Liver (tissue), 9 donors: ENCODE measurements around the gene SYTL1. TPM values are rescaled to one million over a fixed set of nuclear protein-coding genes. Genes with fewer than 3 reads are reported as not detected.

Experiments
- DNase-seq: peaks from one replicate; pipeline ENCODE4 v3.0.0-alpha.2; 2017; ENCODE audit warnings: low spot score
- H3K27ac ChIP-seq, 2 donors: one replicate each; pipeline ENCODE4 v1.7.0; 2013; ENCODE audit warnings: inconsistent platforms in 2 of 2, low read length in 2 of 2, control low read depth in 1 of 2, low read depth in 1 of 2, mild to moderate bottlenecking in 1 of 2
- H3K27me3 ChIP-seq, 4 donors: one replicate each; pipeline versions ENCODE4 v1.6.1 to v1.7.0; 2013; ENCODE audit warnings: low read length in 3 of 4, inconsistent platforms in 1 of 4, mild to moderate bottlenecking in 1 of 4, moderate library complexity in 1 of 4; ENCODE audit not compliant: control insufficient read depth in 4 of 4, insufficient read depth in 4 of 4
- H3K36me3 ChIP-seq, 4 donors: one replicate each; pipeline versions ENCODE4 v1.6.1 to v1.7.0; 2013; ENCODE audit warnings: low read length in 3 of 4, mild to moderate bottlenecking in 3 of 4, low read depth in 1 of 4, moderate library complexity in 1 of 4; ENCODE audit not compliant: control insufficient read depth in 4 of 4, insufficient read depth in 3 of 4
- H3K4me1 ChIP-seq, 4 donors: one replicate each; pipeline versions ENCODE4 v1.6.1 to v1.7.0; 2013; ENCODE audit warnings: low read length in 3 of 4, mild to moderate bottlenecking in 3 of 4, moderate library complexity in 1 of 4; ENCODE audit not compliant: control insufficient read depth in 4 of 4, insufficient read depth in 4 of 4
- H3K4me3 ChIP-seq, 3 donors: one replicate each; pipeline versions ENCODE4 v1.6.1 to v1.7.0; 2013; ENCODE audit warnings: low read length in 3 of 3, control low read depth in 1 of 3, low read depth in 1 of 3, mild to moderate bottlenecking in 1 of 3
- H3K9ac ChIP-seq, 2 donors: one replicate each; pipeline ENCODE4 v1.7.0; 2013; ENCODE audit warnings: low read length in 2 of 2, mild to moderate bottlenecking in 2 of 2, moderate library complexity in 2 of 2, control low read depth in 1 of 2, low read depth in 1 of 2
- H3K9me3 ChIP-seq, 4 donors: one replicate each; pipeline versions ENCODE4 v1.6.1 to v1.7.0; 2013; ENCODE audit warnings: low read length in 3 of 4; ENCODE audit not compliant: control insufficient read depth in 4 of 4
- FOXA1 ChIP-seq: IDR thresholded peaks from 2 replicates; pipeline ENCODE4 v1.6.1; 2016; ENCODE audit warnings: antibody characterized with exemption
- HNF4A ChIP-seq, 2 donors: conservative IDR thresholded peaks; 2 replicates each; pipeline ENCODE4 v1.6.1; 2016; ENCODE audit warnings: antibody characterized with exemption in 2 of 2, mild to moderate bottlenecking in 2 of 2
- HNF4G ChIP-seq: IDR thresholded peaks from 2 replicates; pipeline ENCODE4 v1.6.1; 2016; ENCODE audit warnings: antibody characterized with exemption
- NR2F2 ChIP-seq: IDR thresholded peaks from 2 replicates; pipeline ENCODE4 v1.6.1; 2016; ENCODE audit warnings: antibody characterized with exemption
- RAD21 ChIP-seq, 2 donors: IDR thresholded peaks; 2 replicates each; pipeline ENCODE4 v1.6.1; 2016; ENCODE audit warnings: antibody characterized with exemption in 2 of 2, mild to moderate bottlenecking in 2 of 2
- RXRA ChIP-seq, 2 donors: IDR thresholded peaks; 2 replicates each; pipeline ENCODE4 v1.6.1; 2017 to 2018; ENCODE audit warnings: antibody characterized with exemption in 2 of 2, mild to moderate bottlenecking in 1 of 2
- TAF1 ChIP-seq: conservative IDR thresholded peaks from 2 replicates; pipeline ENCODE4 v1.6.1; 2016; ENCODE audit warnings: antibody characterized with exemption, mild to moderate bottlenecking
- WGBS: extraction: QIAGEN DNeasy Blood & Tissue Kit; methylation state at CpG from one replicate; pipeline ENCODE4 v1.1.7; 2013; 5-methylcytosine and 5-hydroxymethylcytosine counted together
- polyA plus RNA-seq, 2 donors: library from polyadenylated mRNA; stranded (reverse) in 1 of 2; unstranded in 1 of 2; fragments of 200-250 nt in 1 of 2; fragments of >200 nt in 1 of 2; fragmentation: Nextera tagmentation in 1 of 2; extraction: Ambion mirVana in 1 of 2; gene quantifications; one replicate each; pipeline versions ENCODE4 v1.2.1 to v1.2.3, GENCODE V29; 2013 to 2015
- total RNA-seq, 2 donors: library from RNA; depleted of rRNA; stranded (reverse); fragments of >200 nt; gene quantifications; one replicate each; pipeline ENCODE4 v1.2.3, GENCODE V29; 2014
- TF ChIP-seq, protein P1 (sequence below): fragments of 150-350 bp; IDR thresholded peaks from 2 replicates; pipeline ENCODE4 v1.5.1; 2017; ENCODE audit warnings: improper control_type of control experiment, low read depth, low read length; ENCODE audit not compliant: missing input control
- TF ChIP-seq, protein P2 (sequence below): IDR thresholded peaks from 2 replicates; pipeline ENCODE4 v1.6.1; 2016; ENCODE audit warnings: antibody characterized with exemption, mild to moderate bottlenecking
- TF ChIP-seq, protein P3 (sequence below): IDR thresholded peaks from 2 replicates; pipeline ENCODE4 v1.6.1; 2016; ENCODE audit warnings: antibody characterized with exemption
- TF ChIP-seq, protein P4 (sequence below): IDR thresholded peaks from 2 replicates; pipeline ENCODE4 v1.6.1; 2016; ENCODE audit warnings: antibody characterized with exemption
- donor health status: healthy.
- donor health status: healthy.
- donor health status: healthy.
- donor health status: healthy.
- donor health status: healthy.

SYTL1 gene
- total and polyA plus RNA-seq, 4 donors = 0.73 to 3.9 (median 1.4) TPM

GRCh38 chr1:27332536-27333281, 9.1 kb upstream of the SYTL1 start:
- TF ChIP-seq, protein P1, sequence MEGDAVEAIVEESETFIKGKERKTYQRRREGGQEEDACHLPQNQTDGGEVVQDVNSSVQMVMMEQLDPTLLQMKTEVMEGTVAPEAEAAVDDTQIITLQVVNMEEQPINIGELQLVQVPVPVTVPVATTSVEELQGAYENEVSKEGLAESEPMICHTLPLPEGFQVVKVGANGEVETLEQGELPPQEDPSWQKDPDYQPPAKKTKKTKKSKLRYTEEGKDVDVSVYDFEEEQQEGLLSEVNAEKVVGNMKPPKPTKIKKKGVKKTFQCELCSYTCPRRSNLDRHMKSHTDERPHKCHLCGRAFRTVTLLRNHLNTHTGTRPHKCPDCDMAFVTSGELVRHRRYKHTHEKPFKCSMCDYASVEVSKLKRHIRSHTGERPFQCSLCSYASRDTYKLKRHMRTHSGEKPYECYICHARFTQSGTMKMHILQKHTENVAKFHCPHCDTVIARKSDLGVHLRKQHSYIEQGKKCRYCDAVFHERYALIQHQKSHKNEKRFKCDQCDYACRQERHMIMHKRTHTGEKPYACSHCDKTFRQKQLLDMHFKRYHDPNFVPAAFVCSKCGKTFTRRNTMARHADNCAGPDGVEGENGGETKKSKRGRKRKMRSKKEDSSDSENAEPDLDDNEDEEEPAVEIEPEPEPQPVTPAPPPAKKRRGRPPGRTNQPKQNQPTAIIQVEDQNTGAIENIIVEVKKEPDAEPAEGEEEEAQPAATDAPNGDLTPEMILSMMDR = peak; percentile 67
- TF ChIP-seq RAD21 (IDR thresholded peaks at IDR 0.05) (peak in 1 of 2 donors; percentile 72), HNF4A (conservative IDR thresholded peaks at IDR 0.05) (no peak)
- H3K9ac ChIP-seq = no peak overlapping the region
- H3K9me3 ChIP-seq = no peaks in the 10 kb centered on the region
- 75% methylated on average over 11 of the region's 11 CpGs for WGBS
- peaks cover 14 to 49% (median 22%) of the 10 kb centered on the region in 4 donors for H3K36me3 ChIP-seq
- no peak overlapping the region for H3K4me3 ChIP-seq
- no peak for DNase-seq
- H3K4me1 ChIP-seq = peaks cover 0 to 2% (median 0%) of the 10 kb centered on the region in 4 donors
- H3K27ac ChIP-seq = no peak overlapping the region
- no peaks in the 10 kb centered on the region for H3K27me3 ChIP-seq

GRCh38 chr1:27333717-27334279, 8.0 kb upstream of the SYTL1 start:
- peaks cover 14 to 49% (median 22%) of the 10 kb centered on the region in 4 donors for H3K36me3 ChIP-seq
- H3K9me3 ChIP-seq = no peaks in the 10 kb centered on the region
- DNase-seq = no peak
- no peaks in the 10 kb centered on the region for H3K27me3 ChIP-seq
- WGBS = 96% methylated on average over 17 of the region's 17 CpGs
- no peak for TF ChIP-seq FOXA1
- TF ChIP-seq RAD21 (IDR thresholded peaks at IDR 0.05) = no peak
- no peak for TF ChIP-seq RXRA (IDR thresholded peaks at IDR 0.05)
- TF ChIP-seq, protein P2, sequence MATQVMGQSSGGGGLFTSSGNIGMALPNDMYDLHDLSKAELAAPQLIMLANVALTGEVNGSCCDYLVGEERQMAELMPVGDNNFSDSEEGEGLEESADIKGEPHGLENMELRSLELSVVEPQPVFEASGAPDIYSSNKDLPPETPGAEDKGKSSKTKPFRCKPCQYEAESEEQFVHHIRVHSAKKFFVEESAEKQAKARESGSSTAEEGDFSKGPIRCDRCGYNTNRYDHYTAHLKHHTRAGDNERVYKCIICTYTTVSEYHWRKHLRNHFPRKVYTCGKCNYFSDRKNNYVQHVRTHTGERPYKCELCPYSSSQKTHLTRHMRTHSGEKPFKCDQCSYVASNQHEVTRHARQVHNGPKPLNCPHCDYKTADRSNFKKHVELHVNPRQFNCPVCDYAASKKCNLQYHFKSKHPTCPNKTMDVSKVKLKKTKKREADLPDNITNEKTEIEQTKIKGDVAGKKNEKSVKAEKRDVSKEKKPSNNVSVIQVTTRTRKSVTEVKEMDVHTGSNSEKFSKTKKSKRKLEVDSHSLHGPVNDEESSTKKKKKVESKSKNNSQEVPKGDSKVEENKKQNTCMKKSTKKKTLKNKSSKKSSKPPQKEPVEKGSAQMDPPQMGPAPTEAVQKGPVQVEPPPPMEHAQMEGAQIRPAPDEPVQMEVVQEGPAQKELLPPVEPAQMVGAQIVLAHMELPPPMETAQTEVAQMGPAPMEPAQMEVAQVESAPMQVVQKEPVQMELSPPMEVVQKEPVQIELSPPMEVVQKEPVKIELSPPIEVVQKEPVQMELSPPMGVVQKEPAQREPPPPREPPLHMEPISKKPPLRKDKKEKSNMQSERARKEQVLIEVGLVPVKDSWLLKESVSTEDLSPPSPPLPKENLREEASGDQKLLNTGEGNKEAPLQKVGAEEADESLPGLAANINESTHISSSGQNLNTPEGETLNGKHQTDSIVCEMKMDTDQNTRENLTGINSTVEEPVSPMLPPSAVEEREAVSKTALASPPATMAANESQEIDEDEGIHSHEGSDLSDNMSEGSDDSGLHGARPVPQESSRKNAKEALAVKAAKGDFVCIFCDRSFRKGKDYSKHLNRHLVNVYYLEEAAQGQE = no peak
- TF ChIP-seq, protein P1 = no peak
- TF ChIP-seq TAF1 = no peak
- TF ChIP-seq, protein P3, sequence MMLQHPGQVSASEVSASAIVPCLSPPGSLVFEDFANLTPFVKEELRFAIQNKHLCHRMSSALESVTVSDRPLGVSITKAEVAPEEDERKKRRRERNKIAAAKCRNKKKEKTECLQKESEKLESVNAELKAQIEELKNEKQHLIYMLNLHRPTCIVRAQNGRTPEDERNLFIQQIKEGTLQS = no peak
- TF ChIP-seq, protein P4, sequence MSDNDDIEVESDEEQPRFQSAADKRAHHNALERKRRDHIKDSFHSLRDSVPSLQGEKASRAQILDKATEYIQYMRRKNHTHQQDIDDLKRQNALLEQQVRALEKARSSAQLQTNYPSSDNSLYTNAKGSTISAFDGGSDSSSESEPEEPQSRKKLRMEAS = no peak
- TF ChIP-seq NR2F2 = no peak
- TF ChIP-seq HNF4A (conservative IDR thresholded peaks at IDR 0.05) = no peak
- TF ChIP-seq HNF4G = no peak
- H3K27ac ChIP-seq = no peak overlapping the region
- H3K4me1 ChIP-seq = no peaks in the 10 kb centered on the region
- no peak overlapping the region for H3K4me3 ChIP-seq
- no peak overlapping the region for H3K9ac ChIP-seq
